HG02970 (cell line): ENCODE data around the gene CYP24A1.

ENCODE experiments used
- ATAC-seq: cut with Tn5 transposase; IDR thresholded peaks from one replicate; pipeline ENCODE4 v1.9.1; 2021; ENCODE audit warnings: mild to moderate bottlenecking, moderate library complexity, moderate number of reproducible peaks; ENCODE audit not compliant: unreplicated experiment, low FRiP score

The CYP24A1 gene

GRCh38 chr20:54204063-54204462, 30.3 kb upstream of the CYP24A1 start:
- ATAC-seq = no peak

GRCh38 chr20:54203281-54203680, 29.5 kb upstream of the CYP24A1 start:
- no peak for ATAC-seq

- no peak for ATAC-seq
Measured at GRCh38 chr20:54201268-54201846, 27.6 kb upstream of the CYP24A1 start.

- no peak for ATAC-seq
Measured at GRCh38 chr20:54200487-54201267, 26.9 kb upstream of the CYP24A1 start.

GRCh38 chr20:54199721-54200176, 26.0 kb upstream of the CYP24A1 start:
- no peak for ATAC-seq

GRCh38 chr20:54199283-54199682, 25.5 kb upstream of the CYP24A1 start:
- ATAC-seq = no peak

GRCh38 chr20:54197621-54198604, 24.1 kb upstream of the CYP24A1 start:
- no peak for ATAC-seq

- no peak for ATAC-seq
Measured at GRCh38 chr20:54195483-54196472, 22.0 kb upstream of the CYP24A1 start.

- ATAC-seq = no peak
Measured at GRCh38 chr20:54194724-54195438, 21.1 kb upstream of the CYP24A1 start.

GRCh38 chr20:54193817-54194216, 20.0 kb upstream of the CYP24A1 start:
- ATAC-seq = no peak

GRCh38 chr20:54190217-54190616, 16.4 kb upstream of the CYP24A1 start:
- no peak for ATAC-seq

GRCh38 chr20:54189630-54190029, 15.8 kb upstream of the CYP24A1 start:
- no peak for ATAC-seq

- ATAC-seq = no peak
Measured at GRCh38 chr20:54188132-54188849, 14.5 kb upstream of the CYP24A1 start.

GRCh38 chr20:54184904-54185626, 11.3 kb upstream of the CYP24A1 start:
- ATAC-seq = no peak

- ATAC-seq = no peak
Measured at GRCh38 chr20:54184071-54184470, 10.3 kb upstream of the CYP24A1 start.

- no peak for ATAC-seq
Measured at GRCh38 chr20:54180931-54181330, 7.1 kb upstream of the CYP24A1 start.

- no peak for ATAC-seq
Measured at GRCh38 chr20:54179946-54180345, 6.2 kb upstream of the CYP24A1 start.

GRCh38 chr20:54178256-54178655, 4.5 kb upstream of the CYP24A1 start:
- no peak for ATAC-seq
